MG63 (cell line): ENCODE data around the gene TCP11X1. TPM values are rescaled to one million over a fixed set of nuclear protein-coding genes. Genes with fewer than 3 reads are reported as not detected.
"Not testable (repeated sequence)": the region's sequence is repeated elsewhere in the genome, so short reads cannot be mapped to it uniquely, and the experiment has no call there.

Experiments
- DNase-seq: peaks from one replicate; pipeline ENCODE4 v3.0.0-alpha.2; 2020
- H3K27me3 ChIP-seq: fragments of 250-450 bp; sonication (Bioruptor Pico); 2 replicates; pipeline ENCODE4 v1.5.1; 2020; ENCODE audit warnings: mild to moderate bottlenecking, moderate library complexity
- H3K36me3 ChIP-seq: fragments of 250-450 bp; sonication (Bioruptor Pico); 2 replicates; pipeline ENCODE4 v1.5.1; 2020; ENCODE audit warnings: mild to moderate bottlenecking, moderate library complexity
- H3K4me3 ChIP-seq: fragments of 250-450 bp; sonication (Bioruptor Pico); 2 replicates; pipeline ENCODE4 v1.5.1; 2020; ENCODE audit warnings: mild to moderate bottlenecking, moderate library complexity
- H3K9me3 ChIP-seq: fragments of 250-450 bp; sonication (Bioruptor Pico); 2 replicates; pipeline ENCODE4 v1.5.1; 2020; ENCODE audit warnings: mild to moderate bottlenecking, moderate library complexity
- total RNA-seq: library from RNA; depleted of rRNA; stranded (reverse); fragments of >200 nt; shearing (Covaris generic); gene quantifications from 2 replicates; pipeline ENCODE4 v1.2.3, GENCODE V29; 2014; ENCODE audit warnings: low replicate concordance; rRNA removed

The TCP11X1 gene
- total RNA-seq = not detected in 2 replicates

GRCh38 chrX:102214986-102215385 lies at the start of gene TCP11X1:
Gene TCP11X1 (plus strand): TSS chrX:102215301.
- H3K4me3 ChIP-seq, DNase-seq, H3K27me3 ChIP-seq, H3K9me3 ChIP-seq, H3K36me3 ChIP-seq: not testable (repeated sequence)

GRCh38 chrX:102185967-102186720 lies 29.0 kb upstream of the TCP11X1 start:
- Histone ChIP-seq H3K36me3 (no peaks in the 10 kb centered on the region), H3K27me3 (no peaks in the 10 kb centered on the region), H3K4me3 (no peak overlapping the region), H3K9me3 (no peaks in the 10 kb centered on the region)
- DNase-seq = no peak

- H3K36me3 ChIP-seq, DNase-seq, H3K27me3 ChIP-seq, H3K4me3 ChIP-seq, H3K9me3 ChIP-seq: not testable (repeated sequence)
These were observed 7.2 kb upstream of the TCP11X1 start for GRCh38 chrX:102207940-102208339.

GRCh38 chrX:102216497-102216896 lies 1.4 kb downstream of the TCP11X1 start:
- not testable (repeated sequence) for H3K4me3 ChIP-seq, H3K9me3 ChIP-seq, H3K36me3 ChIP-seq, H3K27me3 ChIP-seq, DNase-seq

- H3K27me3 ChIP-seq, H3K36me3 ChIP-seq, H3K9me3 ChIP-seq, H3K4me3 ChIP-seq, DNase-seq: not testable (repeated sequence)
These were observed 20.6 kb downstream of the TCP11X1 start for GRCh38 chrX:102235678-102236077.

- not testable (repeated sequence) for H3K36me3 ChIP-seq, H3K27me3 ChIP-seq, H3K9me3 ChIP-seq, DNase-seq, H3K4me3 ChIP-seq
These were observed 25.2 kb downstream of the TCP11X1 start for GRCh38 chrX:102240265-102240664.

GRCh38 chrX:102246893-102247292 lies 31.8 kb downstream of the TCP11X1 start, which contains the start of gene NXF2:
Gene NXF2 (plus strand): TSS chrX:102247167. CDS start chrX:102307079, 59,912 bp downstream.
- H3K36me3 ChIP-seq, H3K27me3 ChIP-seq, H3K4me3 ChIP-seq, DNase-seq, H3K9me3 ChIP-seq: not testable (repeated sequence)

- H3K9me3 ChIP-seq, H3K27me3 ChIP-seq, DNase-seq, H3K4me3 ChIP-seq, H3K36me3 ChIP-seq: not testable (repeated sequence)
These were observed 57.1 kb downstream of the TCP11X1 start for GRCh38 chrX:102272231-102272630.

Other genes with a start within 250 kb of the TCP11X1 start
- not detected in 2 replicates for gene TCEAL2, start 89.6 kb upstream of the TCP11X1 start, total RNA-seq
- gene TCEAL6, start 72.8 kb upstream of the TCP11X1 start, total RNA-seq = not detected in 2 replicates
- not detected in 2 replicates for gene BEX5, start 59.3 kb upstream of the TCP11X1 start, total RNA-seq
- gene NXF2, start 31.9 kb downstream of the TCP11X1 start, total RNA-seq = not detected in 2 replicates
- not detected in 2 replicates for gene NXF2B, start 224.7 kb downstream of the TCP11X1 start, total RNA-seq